ENCODE data around the gene ABCA9.
"Not testable (repeated sequence)": the region's sequence is repeated elsewhere in the genome, so short reads cannot be mapped to it uniquely, and the experiment has no call there.

ABCA9 gene

DNA sequence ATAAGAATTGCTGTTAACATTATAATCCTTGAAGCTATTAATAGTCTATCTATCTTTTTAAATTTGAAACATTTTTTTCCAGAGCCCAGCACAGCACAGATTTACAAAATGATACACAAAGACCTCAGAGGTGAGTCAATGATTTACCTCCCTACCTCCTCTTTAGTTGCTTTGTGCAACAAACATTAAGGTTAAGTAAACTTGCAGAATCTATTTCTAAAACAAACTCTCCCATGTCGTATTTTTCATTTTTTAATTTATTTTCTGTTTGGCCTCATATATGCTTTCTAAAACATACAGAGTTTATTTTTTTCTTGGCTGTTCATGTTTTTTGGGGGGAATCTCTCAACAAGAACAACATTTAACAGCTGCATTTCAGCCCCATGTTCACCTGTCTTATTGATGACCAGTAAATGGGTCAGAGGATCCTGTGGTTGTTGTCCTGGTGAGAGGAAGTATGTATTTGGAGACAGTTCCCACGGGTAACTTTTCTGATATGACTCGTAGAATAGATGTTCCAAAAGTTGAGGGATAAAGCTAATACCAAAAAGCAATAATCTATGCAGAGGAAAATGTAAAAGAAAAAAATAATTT is 42.6 kb downstream of the ABCA9 start:
- no peak for DNase-seq

DNA sequence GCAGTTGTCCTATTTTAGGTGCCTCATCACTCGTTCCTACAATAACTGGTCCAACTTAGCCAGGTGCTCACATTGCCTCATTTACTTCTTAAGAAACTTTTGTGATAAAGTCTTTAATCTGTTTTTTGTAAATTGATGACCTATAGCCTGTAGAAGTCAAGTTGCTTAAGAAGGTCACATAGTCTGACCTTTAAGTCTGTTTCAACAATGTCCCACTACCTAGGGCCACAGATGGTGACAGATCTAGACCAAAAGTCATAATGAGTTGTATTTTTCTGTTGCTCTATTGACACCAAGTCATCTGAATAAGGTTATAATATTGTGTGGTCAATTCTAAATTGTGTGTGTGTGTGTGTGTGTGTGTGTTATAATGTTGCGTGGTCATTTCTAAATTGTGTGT is 45.1 kb downstream of the ABCA9 start:
- no peak for DNase-seq

- DNase-seq: no peak
These were observed 47.6 kb downstream of the ABCA9 start for GRCh38 chr17:69012895-69013805.

DNA sequence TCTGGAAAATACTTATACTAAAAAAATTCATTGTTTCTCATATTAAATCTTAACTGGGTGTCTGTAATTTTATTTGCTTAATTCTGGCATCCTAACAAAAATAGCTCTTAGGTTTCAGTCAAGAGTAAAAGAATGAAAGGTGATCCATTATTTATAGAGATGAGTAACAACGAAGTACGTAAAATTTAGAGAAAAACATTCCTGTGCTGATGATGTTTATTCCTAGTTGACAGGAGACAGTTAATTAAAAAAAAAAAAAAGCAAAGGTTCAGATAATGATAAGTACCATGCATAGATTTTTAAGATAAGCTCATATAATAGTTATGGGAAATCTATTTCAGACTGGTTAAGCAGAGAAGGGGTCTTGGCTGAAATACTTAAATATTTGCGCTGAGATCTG is 50.8 kb downstream of the ABCA9 start:
- DNase-seq: no peak

GRCh38 chr17:69004759-69005158 is 56.0 kb downstream of the ABCA9 start:
- DNase-seq: not testable (repeated sequence)

- DNase-seq: not testable (repeated sequence)
These were observed 61.0 kb downstream of the ABCA9 start for GRCh38 chr17:68999743-69000142.

GRCh38 chr17:68993112-68993511 is 67.6 kb downstream of the ABCA9 start:
- DNase-seq: no peak

DNA sequence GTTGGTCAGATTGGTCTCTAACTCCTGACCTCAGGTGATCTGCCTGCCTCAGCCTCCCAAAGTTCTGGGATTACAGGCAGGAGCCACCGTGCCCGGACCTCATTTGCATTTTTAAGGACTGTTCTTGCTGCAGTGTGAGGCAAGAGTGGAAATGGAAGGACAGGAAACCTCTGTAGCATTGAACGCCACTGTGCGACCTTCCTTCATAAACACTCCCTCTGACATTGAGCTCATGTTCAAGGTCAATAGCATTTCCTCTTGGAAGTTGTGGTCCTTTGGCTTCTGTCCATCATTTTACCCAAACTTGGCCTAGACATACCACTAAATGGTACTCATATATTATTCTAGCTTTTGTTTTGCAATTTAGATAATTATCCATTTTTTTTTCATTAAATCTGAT is 72.8 kb downstream of the ABCA9 start:
- no peak for DNase-seq

- no peak for DNase-seq
These were observed 79.4 kb downstream of the ABCA9 start for GRCh38 chr17:68981288-68981687.

GRCh38 chr17:68973098-68973846 is 87.5 kb downstream of the ABCA9 start:
- DNase-seq: no peak

GRCh38 chr17:68972119-68972704 is 88.5 kb downstream of the ABCA9 start:
- DNase-seq: no peak

DNA sequence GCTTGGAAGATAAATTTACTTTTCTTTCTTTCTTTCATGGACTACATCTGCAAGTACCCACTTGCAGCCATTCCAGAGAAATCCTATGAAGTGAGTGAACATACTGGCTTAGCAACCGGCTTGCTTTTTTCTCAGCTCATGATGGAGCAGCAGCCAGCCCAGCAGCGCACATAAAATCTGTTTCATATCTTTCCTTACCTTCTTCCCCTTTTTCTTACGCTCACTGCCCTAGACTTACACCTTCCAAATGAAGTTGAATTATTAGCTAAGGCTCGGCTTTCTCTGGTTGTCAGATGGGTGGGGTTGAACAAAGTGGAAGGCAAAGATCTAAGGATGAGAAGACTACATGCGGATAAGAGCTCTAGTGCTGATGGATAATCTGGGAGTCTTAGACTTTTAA is 91.6 kb downstream of the ABCA9 start:
- DNase-seq: no peak

GRCh38 chr17:68963958-68964357 is 96.8 kb downstream of the ABCA9 start:
- DNase-seq: no peak

DNA sequence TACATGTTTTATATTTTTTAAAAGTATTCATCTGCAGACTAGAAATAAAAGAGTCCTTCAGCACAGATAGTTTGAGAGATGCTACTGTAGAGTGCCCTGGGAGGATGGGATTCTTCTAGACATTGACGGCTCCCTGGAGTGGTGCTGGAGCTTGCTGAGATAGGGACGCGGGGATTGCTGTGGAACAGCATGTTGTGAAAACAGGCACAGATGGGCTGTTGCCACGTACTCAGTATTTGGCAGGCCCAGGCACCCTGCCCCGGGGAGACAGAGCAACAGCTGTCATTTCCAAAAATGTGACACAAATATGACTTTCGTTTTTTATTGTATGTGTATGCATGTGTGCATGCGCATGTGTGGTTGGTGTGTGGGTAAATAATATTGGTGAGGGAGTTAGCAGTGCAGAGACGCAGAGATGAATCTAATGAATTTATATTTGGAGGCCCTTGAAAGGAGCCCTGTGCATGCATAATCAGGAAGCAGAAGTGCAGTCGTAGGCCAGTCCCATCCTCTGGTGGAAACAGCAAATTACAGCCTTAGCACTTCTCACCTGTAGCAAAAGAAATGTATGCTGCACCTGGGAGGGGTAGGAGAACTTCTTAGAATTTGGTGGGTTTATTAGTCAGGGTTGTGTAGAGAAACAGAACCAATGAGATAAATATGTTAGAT is 99.4 kb downstream of the ABCA9 start:
- no peak for DNase-seq

GRCh38 chr17:68959117-68959516 is 101.6 kb downstream of the ABCA9 start:
- DNase-seq: not testable (repeated sequence)

GRCh38 chr17:68957944-68958343 is 102.8 kb downstream of the ABCA9 start:
- no peak for DNase-seq

- no peak for DNase-seq
These were observed 105.4 kb downstream of the ABCA9 start, which contains the start of gene ABCA8 for GRCh38 chr17:68955181-68955841. Gene ABCA8 (minus strand): TSS chr17:68955392. CDS start chr17:68942034, 13,358 bp downstream.

- no peak for DNase-seq
These were observed 106.4 kb downstream of the ABCA9 start for GRCh38 chr17:68954146-68954896.

DNA sequence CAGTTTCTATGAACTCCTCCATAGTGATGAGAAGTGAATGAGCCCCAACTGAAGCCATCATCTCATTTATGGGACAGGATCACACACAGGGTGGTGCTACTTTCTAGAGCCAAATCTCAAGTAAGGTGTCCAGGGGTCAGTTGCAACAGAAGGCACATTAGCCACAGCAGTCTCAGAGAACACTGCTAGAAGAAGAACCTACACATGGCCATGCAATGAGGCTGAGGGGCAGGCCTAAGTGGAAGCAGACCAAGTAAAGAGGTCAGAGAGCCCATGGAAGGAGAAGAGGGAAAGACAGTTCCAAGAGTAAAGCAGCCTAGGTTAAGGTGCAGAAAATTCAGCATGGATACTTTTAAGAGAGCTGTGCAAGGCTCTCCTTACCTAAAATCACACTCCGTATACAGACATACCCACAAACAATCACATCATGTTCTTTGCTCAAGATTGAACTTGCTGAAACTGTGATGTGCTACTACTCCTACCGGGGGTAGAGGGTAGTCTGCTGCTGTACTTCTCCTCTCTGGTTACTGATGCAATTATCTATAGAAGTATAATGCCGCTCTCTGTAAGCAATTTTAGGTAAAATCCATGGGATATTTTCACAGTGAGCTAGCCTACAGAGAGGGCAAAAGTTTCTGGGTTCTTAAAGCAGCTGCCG is 107.3 kb downstream of the ABCA9 start:
- DNase-seq: no peak

DNA sequence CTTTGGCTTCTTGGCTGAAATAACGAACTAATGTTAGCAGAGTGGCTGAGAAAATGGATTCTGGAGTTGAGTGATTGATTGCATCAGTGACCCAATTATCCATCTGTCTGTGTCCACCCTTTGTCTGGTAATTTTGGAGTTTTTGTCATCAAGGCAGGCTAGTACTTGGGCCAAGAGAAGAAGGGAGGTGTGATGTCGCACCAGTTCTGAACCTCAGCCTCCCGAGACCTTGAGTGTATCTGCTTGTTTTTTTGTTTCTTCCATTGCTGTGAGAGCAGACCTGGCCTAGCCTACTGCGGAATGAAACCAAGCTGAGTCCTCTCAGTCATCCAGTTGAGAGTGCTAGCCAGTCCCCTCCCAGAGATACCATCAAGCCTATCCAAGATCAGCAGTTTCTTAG is 110.0 kb downstream of the ABCA9 start:
- DNase-seq: no peak

DNA sequence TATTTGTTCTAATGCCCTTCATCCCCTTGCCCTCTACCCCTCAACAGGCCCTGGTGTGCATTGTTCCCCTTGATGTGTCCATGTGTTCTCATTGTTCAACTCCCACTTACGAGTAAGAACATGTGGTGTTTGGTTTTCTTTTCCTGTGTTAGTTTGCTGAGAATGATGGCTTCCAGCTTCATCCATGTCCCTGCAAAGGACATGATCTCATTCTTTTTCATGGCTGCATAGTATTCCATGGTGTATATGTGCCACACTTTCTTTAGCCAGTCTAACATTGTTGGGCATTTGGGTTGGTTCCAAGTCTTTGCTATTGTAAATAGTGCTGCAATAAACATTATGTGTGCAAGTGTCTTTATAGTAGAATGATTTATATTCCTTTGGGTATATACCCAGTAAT is 112.9 kb downstream of the ABCA9 start:
- not testable (repeated sequence) for DNase-seq

Data from CD4-positive, alpha-beta T cell treated with Interleukin-4 for 1 hour (primary cell).